Measurements from ENCODE around the gene AHRR.
A peak's percentile ranks its signal among the peaks of the same experiment; 100 is the strongest.
"Not testable (repeated sequence)": the region's sequence is repeated elsewhere in the genome, so short reads cannot be mapped to it uniquely, and the experiment has no call there.

AHRR gene

DNA sequence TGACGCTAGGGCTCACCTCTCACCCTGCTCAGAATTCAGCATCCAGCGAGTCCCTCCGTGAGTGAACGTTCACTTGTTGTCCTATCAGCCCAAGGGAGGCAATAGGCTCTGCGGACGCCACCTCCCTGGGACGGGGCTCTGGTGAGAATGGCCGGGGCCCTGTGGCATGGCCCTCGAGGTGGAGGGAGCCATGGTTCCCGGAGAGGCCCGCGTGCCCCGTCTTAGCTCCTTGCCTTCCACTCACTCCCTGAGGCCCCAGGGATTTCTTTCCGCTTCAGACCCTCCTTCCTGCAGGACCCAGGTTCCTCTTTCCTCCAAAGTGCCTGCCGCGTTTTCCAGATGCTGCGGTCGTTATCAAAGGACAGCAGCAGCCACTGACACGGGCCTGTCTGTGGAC, 142.9 kb downstream of the AHRR start:
- no peak for DNase-seq

DNA sequence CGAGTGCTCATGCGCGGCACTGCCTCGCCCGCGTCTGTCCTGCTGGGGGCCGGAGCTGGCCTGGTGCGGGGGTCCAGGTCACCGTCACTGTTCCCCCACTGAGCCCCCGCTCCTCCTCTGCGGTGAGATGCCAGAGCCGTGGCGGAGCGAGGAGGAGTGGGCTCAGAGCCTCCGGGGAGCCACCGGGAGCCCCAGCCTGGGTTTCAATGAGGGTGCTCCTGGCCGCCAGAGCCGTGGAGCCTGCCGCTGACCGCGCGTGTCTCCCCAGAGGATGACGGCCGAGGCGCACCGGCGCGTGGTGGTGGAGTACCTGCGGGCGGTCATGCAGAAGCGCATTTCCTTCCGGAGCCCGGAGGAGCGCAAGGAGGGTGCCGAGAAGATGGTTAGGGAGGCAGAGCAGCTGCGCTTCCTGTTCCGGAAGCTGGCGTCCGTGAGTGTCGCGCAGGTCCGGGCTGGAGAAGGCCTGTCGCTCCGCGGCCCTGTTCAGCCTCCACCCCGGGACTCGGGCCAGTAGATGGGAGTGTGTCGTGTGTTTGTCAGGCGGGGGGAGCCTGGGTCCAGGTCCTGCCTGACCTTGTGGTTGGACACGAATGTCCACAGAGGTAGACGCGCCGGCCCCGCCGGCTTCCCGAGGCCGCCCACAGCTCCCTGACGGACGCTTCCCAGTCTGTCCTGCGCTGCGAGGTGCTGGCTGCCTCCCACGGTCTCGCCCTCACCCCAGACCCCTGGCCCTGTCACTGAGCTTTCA, 143.5 kb downstream of the AHRR start:
- no peak for DNase-seq

DNA sequence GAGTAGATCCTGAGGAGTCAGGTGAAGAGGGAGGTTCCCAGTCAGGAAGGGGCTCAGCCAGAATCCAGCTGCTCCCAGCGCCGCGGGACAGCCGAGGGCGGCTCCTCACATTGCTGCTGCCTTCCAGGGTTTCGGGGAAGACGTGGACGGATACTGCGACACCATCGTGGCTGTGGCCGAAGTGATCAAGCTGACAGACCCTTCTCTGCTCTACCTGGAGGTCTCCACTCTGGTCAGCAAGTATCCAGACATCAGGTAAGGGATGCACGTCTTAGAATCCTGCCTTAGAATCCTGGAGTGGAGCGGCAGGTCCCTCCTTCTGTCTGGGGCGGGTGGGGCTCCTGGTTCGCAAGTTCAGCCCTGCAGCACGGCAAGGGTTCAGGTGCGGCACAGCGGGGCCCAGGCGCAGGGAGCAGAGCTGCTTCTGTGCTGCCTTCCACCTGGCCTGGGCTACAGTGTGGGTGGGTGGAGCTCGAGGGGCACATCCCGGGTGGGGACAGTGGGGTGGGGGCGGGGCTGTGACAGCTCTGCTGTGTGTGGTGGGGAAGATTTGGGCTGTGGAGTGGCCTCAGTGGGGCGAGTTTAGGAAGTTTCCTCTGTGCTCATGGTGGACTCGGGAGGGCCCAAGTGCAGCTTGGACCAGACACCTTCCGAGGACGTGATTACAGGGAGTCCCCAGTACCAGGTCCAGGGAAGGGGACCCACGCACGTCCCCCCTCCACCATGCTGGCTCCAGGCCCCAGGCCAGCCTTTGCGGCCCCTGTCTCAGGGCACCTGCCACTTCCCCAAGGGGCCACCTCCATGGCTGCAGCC, 144.3 kb downstream of the AHRR start:
- DNase-seq: no peak

DNA sequence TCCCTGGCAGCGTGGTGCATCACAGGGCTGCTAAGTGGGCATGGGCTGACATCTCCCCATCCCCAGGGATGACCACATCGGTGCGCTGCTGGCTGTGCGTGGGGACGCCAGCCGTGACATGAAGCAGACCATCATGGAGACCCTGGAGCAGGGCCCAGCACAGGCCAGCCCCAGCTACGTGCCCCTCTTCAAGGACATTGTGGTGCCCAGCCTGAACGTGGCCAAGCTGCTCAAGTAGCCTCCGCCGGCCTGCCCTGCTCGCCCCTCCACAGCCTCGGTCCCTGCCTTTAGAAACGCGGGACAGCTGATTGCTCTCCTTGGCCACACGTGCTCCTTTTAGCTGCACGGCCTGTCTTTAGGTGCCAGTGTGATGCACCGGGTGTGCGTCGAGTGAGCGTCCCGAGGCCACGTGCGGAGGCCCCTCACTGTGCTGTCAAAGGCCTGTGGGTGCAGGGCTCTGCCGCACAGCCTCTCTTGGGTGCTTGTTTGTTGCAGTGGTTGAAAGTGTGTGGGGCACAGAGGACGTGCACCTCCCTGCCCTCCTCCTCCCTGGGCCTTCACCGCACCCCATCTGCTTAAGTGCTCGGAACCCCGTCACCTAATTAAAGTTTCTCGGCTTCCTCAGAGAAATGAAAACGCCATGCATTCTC, 145.3 kb downstream of the AHRR start:
- DNase-seq: no peak

DNA sequence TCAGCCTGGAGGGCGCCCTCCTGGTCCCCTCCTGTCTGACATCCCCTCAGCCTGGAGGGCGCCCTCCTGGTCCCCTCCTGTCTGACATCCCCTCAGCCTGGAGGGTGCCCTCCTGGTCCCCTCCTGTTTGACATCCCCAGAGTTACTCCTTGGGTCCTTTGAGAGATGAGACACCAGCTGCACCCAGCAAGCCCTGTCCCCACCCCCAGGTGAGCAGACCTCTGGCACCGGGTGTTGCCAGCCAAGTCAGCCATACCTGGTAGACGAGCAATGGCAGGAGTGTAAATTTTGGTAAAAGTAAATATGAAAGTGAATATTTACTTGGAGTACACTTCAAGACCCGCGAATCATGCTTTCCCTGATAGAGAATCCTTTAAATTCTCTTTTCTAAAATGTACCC, 146.9 kb downstream of the AHRR start:
- DNase-seq: no peak

DNA sequence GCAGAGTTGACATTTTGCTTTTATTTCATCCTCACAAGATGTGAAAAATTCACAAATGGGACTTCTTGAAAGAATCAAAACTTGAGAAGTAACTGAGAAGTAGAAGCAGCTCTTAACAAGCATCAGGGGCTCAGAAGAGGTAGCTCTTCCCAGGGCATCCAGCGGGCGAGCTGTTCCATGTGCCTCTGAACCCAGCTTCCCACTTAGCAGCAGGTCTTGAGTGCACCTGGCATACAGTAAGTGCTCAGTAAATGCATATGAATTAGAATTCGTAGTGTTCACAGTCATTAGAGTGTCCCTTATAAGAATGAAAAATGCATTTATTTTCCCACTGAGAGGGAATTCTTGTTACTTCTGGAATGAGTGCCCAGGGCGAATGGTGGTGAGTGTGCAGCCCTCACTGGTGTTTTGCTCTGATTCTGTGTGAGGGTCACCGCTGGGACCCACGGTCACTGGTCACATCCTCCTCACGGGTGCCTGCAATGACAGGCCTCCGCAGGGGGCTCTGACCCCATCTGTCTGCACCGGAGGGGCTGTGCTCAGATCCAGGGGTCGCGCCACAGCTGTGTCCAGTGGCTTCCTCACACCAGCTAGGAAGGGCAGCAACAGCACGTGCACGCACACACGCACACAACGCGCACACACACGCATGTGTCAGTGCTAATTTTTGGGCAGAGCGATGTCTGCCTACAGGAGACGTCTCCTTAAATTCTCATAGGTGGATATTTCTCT, 148.4 kb downstream of the AHRR start:
- DNase-seq: no peak

DNA sequence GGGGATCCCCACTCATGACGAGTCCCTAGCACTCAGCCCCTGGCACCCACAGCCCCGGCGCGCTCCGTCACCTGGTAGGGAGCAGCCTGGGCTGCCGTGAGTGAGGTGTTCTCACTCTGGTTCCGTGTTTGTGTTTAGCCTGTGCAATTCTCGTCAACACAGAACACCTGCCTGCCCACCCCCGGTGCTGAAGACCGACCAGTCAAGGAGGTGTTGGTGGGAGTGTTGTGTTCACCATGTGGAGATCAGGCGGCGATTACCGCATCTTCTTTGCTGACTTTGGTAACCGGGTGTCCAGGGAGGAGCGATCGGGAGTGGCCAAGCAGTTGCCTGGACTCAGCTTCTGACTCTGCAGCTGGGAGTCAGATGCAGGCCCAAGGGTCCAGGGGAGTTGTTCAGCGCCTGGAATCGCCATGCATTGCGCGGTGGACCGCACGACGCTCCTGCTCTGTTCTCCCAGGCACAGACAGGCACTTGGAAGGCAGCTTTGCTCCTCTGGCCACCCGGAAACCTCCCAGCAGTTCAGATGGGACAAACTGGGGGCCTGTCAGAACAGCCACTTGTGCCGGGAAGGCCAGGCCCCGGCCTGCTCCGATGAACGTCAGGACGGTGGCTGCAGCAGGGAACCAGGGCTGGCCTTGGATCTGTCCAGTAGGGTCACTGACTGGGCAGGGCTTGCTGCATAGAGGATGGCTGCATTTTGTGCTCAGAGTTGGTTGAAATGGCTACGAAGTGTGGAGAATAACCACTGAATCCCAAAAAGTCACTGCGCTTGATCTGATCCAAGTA, 149.6 kb downstream of the AHRR start:
- DNase-seq: no peak

DNA sequence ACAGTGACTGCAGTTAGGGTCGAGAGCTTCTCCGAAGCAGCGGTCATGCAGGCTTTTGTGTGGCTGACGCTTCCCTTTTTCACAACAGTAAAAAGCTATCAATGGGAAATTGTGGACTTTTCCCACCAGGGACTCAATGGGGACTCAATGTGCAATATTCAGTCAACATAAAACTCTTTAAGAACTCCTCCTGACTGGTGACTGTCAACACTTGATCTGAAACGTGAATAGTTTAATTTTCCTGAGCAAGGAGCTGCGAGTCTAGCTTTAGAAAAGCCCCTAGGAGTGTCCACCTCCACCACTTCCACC, 150.2 kb downstream of the AHRR start:
- no peak for DNase-seq

DNA sequence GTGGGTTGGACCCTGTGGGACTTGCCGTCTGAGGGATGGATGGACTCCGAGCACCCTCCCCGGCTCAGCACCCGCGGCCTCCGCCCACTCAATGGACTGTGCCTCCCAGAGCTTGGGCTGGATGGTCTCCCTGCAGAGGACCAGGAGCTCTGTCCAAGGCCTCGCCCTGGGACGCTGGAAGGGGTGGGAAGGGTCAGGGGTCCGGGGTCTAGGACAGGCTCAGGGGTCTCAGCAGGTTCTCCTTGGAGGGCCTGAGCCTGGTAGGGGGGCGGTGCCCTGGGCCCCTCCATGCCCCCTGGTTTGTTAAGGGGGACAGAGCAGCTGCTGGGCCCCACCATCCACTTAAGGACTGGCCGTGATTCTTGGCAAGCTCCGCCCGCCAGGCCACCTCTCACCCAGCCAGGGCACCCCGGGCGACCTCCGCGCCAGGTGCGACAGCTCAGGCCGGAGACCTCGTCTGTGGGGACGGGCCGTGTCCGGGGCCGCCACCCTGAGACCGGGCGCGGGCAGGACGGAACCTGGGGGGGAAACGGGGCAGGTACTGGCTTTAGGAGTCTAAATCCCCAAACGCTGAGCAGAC, 150.7 kb downstream of the AHRR start:
- DNase-seq: no peak

DNA sequence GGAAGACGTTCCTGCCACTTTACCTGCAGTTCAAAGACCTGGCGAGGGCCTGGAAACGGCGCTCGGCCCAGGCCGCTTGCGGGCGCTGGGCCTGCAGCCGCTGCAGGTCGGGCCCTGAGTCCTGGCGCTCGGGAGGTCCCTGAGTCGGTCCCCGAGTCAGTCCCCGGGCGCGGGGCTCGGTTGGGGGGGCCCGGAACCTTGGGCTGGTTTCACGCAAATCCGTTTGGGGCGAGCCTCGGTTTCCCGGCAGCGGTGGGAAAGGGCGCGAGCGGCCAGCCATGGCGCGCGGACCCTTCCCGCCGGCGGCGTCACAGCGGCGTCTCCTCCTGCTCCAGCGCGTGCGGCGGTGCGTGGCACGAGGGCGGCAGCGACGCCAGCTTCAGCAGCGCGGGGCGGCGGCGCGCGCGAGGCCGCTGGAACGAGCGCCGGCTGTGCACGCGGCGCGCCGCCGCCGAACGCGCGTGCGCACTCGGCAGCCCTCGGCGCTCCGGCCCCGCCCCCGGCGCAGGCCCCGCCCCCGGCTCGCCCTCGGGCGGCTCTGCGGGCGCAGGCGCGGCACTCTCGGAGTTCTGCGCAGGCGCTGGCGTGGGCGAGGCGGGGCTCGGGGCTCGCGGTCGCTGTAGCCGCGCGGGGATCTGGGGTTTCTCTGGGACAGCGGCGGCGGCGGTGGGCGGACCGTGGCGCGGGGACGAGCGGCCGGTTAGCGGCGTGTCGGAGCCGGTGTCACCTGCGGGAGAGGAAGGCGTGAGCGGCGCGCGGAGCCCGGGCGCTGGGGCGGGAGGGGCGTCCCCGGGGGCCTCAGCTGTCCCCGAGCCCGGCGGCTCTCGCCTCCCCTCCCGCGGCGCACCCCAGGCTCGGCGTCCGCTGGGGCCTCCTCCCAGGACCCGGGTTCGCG, 151.4 kb downstream of the AHRR start:
- DNase-seq: peak; percentile 84

DNA sequence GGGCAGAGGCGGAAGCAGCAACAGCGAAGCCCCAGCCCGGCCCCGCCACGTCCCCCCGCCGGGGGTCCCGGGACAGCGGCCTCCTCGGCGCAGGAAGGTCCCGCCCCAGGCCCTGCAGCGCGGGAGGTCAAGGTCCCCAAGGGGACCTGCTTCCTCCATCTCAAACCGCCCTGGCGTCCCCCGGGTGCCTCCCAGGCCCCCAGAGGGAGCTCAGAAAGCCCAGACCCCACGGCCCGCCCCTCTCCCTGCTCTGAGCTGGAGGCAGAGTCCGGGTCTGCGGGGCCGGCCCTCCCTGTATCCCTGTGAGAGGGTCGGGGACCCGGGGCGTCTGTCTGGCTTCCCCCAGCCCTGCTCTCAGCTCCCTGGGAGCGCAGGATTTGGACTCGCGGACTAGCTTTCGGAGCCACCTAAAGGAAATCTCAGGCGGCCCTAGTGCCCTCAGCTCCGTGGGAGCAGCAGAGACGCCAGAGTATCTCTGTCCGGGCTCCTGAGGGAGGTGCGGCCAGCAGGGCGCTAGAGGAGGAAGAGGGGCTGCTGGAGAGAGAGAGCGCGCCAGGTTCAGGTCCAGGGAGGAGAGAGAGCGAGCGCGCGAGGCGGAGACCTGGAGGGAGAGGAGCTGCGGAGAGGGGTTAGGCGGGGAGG, 152.2 kb downstream of the AHRR start:
- DNase-seq: no peak

DNA sequence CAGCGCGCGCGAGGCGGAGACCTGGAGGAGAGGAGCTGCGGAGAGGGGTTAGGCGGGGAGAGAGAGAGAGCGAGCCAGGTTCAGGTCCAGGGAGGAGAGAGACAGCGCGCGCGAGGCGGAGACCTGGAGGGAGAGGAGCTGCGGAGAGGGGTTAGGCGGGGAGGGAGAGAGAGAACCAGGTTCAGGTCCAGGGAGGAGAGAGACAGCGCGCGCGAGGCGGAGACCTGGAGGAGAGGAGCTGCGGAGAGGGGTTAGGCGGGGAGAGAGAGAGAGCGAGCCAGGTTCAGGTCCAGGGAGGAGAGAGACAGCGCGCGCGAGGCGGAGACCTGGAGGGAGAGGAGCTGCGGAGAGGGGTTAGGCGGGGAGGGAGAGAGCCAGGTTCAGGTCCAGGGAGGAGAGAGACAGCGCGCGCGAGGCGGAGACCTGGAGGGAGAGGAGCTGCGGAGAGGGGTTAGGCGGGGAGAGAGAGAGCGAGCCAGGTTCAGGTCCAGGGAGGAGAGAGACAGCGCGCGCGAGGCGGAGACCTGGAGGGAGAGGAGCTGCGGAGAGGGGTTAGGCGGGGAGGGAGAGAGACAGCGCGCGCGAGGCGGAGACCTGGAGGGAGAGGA, 152.8 kb downstream of the AHRR start:
- DNase-seq: not testable (repeated sequence)

DNA sequence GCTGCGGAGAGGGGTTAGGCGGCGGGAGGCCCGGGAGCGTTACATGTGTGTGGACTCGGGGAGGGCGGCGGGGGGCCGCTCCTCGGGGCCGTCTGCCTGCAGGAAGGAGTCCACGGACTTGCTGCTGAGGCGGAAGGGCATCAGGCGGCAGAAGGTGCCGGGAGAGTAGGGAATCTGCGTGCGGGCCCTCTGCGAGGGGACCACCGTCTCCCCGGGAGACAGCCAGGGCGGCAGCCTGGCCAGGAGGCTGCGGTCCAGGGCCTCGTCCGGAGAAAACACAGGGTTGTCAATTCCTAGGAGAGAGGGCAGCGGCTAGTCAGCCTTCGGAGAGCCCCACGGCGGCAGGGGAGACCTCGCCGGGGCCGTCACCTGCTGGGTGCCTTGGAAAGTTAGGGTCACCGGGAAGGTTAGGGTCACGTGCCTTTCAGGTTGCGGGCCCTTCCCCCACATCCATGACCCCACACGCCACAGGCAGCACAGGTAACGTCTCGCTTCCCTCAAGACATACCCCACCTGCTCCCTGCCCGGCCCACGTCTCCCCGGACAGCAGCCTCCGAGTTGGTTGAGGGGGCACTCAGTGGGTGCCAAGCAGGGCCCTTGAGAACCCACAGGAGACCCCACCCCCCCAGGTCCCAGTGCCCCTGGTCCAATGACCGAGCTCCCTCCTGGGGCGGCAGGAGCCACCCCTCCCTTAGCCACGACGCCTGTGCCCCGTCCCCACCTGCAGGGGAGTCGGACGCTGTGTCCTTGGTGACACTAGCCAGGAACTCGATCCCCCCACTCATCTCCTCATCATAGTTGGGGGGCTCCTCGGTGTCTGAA, 153.5 kb downstream of the AHRR start:
- no peak for DNase-seq

DNA sequence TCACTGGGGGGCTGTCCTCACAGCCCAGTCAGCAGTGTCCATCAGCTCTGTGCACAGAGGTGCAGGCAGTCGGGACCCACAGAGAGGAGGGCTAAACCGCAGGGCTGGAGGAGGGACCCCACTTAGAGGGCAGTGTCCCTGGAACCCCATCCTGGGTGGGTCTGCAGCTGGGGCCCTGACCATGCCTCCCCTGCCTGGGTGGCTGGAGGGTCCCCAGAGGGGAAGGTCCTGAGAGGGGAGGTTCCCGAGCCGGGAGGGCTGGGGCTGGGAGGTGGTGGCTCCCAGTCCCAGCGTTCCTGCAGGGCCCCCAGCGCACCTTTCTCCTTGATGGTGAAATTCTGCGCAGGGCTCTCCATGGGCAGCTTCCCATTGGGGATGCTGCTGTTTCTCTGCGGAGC, 154.2 kb downstream of the AHRR start:
- no peak for DNase-seq

DNA sequence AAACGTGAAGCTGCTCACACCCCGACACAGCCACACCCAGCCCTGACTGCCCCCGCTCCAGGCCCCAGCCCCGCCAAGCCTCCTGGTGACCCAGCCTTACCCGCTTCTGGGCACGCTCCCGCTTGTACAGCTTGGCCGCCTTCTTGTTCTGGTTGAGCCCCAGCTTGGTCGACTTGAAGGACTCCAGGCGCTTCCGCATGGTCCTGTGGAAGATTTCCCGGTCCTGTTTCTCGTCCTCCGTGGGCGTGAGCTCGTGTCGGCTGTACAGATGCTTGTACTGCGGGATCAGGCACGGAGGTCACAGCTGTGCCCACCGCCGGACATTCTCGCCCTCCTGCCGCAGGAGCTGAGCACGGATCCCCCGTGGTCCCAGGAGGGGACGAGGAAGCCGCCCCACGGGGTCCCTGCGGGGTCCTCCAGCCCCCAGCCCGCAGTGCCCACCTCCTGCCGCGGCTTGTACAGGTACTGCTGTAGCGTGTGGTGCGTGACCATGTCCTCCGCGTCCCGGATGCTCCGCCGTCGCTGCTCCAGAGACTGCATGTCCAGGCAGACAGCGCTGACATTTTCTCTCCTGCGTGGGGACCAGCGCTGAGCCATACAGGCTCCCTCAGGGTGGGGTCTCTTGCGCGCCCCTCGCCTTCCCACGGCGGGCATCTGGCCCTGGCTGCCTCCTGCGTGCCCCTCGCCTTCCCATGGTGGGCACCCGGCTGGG, 154.7 kb downstream of the AHRR start:
- no peak for DNase-seq

DNA sequence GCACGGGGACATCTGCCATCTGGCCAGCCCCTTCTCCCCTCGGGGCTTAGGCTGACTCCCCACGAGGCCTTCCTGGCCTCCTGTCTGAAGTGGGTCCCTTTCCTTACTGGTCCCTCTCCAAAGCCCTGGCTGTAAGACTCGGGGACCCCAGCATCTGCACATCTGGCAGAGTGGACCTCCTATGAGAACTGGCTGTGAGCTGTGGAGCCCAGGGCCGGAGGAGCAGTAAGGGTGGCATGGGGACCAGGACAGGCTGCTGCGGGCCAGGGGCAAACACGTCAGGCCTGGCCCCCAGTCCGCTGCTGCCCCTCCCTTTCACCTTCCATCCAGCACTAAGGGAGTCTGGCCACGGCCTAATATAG, 155.3 kb downstream of the AHRR start:
- no peak for DNase-seq

DNA sequence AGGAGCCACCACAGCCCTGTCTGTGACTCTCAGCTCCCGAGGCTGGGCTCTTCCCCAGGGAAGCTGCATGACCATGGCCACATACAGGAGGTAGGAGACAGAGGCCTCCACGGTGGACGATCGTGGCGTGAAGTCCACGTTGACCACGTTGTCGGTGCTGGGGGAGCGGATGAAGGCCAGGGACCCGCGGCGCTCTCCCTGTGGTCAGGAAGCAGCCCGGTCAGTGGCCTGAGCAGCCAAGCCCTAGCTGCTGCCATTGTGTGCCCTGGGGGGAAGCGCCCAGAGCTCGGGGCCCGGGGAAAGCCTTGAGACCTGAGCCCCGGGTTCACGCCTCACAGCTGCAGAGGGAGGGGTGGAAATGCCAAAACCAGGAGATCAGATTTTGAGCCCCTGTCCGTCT, 155.7 kb downstream of the AHRR start:
- no peak for DNase-seq

DNA sequence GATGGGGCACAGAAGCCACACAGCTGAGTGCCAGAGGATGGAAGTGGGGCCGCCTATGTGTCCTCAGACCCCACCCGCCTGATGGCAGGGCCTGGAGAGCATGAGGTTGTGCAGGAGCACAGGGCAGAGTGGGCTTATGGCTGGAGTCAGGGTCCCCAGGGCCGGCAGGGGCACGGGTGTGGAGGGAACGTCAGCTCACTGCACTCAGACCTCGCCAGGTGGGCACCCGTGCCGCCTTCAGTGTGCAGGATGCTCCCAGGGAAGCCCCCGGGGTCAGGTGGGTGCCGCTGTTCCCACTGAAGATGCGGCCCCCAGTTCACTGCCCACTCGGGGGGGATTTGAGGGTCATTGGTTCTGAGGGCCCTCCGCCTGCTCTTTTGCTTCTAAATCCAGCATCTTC, 156.4 kb downstream of the AHRR start:
- no peak for DNase-seq

Data from activated T-cell treated with anti-CD3 and anti-CD28 coated beads for 4 hours (primary cell).